ENCODE results near the gene INPP5A.

DNA sequence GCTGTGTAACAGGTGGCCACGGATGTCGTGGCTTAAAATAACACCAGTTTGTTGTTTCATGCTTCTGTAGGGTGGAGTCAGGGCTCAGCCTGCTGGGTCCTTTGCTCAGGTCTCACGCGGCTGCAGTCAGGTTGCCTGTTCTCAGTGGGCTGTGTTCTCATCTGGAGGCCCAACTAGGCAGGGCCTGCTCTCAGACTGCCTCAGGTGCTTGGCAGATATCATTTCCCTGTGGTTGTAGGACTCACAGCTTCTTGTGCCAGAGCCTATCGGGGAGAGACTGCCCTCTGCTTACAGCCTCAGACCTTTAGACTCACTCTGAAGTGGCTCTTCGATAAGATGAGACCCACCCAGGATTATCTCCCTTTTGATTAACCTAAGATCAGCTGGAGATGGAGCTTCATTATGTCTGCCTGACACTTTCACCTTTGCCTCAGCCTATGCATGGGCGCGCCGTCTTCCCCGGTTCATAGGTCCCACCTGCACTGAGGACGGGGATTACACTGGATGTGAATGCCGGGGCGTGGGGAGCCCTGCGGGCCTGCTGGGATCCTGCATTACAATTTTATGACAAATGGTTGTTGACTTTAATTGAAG is 55.3 kb downstream of the INPP5A start:
- TF ChIP-seq, protein P1, sequence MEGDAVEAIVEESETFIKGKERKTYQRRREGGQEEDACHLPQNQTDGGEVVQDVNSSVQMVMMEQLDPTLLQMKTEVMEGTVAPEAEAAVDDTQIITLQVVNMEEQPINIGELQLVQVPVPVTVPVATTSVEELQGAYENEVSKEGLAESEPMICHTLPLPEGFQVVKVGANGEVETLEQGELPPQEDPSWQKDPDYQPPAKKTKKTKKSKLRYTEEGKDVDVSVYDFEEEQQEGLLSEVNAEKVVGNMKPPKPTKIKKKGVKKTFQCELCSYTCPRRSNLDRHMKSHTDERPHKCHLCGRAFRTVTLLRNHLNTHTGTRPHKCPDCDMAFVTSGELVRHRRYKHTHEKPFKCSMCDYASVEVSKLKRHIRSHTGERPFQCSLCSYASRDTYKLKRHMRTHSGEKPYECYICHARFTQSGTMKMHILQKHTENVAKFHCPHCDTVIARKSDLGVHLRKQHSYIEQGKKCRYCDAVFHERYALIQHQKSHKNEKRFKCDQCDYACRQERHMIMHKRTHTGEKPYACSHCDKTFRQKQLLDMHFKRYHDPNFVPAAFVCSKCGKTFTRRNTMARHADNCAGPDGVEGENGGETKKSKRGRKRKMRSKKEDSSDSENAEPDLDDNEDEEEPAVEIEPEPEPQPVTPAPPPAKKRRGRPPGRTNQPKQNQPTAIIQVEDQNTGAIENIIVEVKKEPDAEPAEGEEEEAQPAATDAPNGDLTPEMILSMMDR (IDR thresholded peaks at IDR 0.05): no peak
- TF ChIP-seq POLR2A (IDR thresholded peaks at IDR 0.05) (no peak), POLR2AphosphoS5 (IDR thresholded peaks at IDR 0.05) (no peak)

Data from upper lobe of left lung (tissue), 4 donors.